HepG2 (cell line): ENCODE measurements around the gene ABCG1.

Experiments used
- ASH2L ChIP-seq: fragments of 300-600, 200-600 bp; sonication (generic); IDR thresholded peaks from 2 replicates; pipeline ENCODE4 v1.7.0; 2017; ENCODE audit warnings: low read depth, mild to moderate bottlenecking, moderate library complexity, mixed read lengths, low read length; ENCODE audit not compliant: insufficient read length
- EZH2 ChIP-seq: conservative IDR thresholded peaks from 2 replicates; pipeline ENCODE4 v1.6.1; 2012; ENCODE audit warnings: mild to moderate bottlenecking, low read depth, low read length, moderate library complexity
- FOXM1 ChIP-seq: sonication (generic); formaldehyde crosslinking; IDR thresholded peaks from 2 replicates; pipeline ENCODE4 v1.5.0; 2020; ENCODE audit warnings: missing genetic modification reagents
- GABPA ChIP-seq, 2 experiments: IDR thresholded peaks; 2 replicates each; pipeline ENCODE4 v1.6.1; 2011 to 2016; ENCODE audit warnings: low read depth in 2 of 2, low read length in 1 of 2, missing biosample characterization in 1 of 2, missing genetic modification characterization in 1 of 2
- GPN1 ChIP-seq: sonication (generic); formaldehyde crosslinking; IDR thresholded peaks from 2 replicates; pipeline ENCODE4 v1.5.1; 2020; ENCODE audit warnings: missing genetic modification reagents, borderline replicate concordance
- NCOA5 ChIP-seq: sonication (generic); formaldehyde crosslinking; IDR thresholded peaks from 2 replicates; pipeline ENCODE4 v1.4.0; 2020; ENCODE audit warnings: missing genetic modification reagents
- POLR2AphosphoS5 ChIP-seq: IDR thresholded peaks from 2 replicates; pipeline ENCODE4 v1.6.1; 2012; ENCODE audit warnings: low read depth, low read length
- YY1 ChIP-seq: IDR thresholded peaks from 2 replicates; pipeline ENCODE4 v1.6.1; 2011; ENCODE audit warnings: low read length, low read depth, moderate library complexity, mild to moderate bottlenecking; ENCODE audit not compliant: insufficient read depth, insufficient replicate concordance
- TF ChIP-seq, protein P1 (sequence below), 2 experiments: sonication (generic) in 1 of 2; formaldehyde crosslinking in 1 of 2; IDR thresholded peaks; 2 replicates each; pipeline versions ENCODE4 v1.5.1 to v1.6.1; 2011 to 2020; ENCODE audit warnings: borderline replicate concordance in 1 of 2, low read depth in 1 of 2, low read length in 1 of 2, mild to moderate bottlenecking in 1 of 2, missing genetic modification reagents in 1 of 2, moderate library complexity in 1 of 2

DNA sequence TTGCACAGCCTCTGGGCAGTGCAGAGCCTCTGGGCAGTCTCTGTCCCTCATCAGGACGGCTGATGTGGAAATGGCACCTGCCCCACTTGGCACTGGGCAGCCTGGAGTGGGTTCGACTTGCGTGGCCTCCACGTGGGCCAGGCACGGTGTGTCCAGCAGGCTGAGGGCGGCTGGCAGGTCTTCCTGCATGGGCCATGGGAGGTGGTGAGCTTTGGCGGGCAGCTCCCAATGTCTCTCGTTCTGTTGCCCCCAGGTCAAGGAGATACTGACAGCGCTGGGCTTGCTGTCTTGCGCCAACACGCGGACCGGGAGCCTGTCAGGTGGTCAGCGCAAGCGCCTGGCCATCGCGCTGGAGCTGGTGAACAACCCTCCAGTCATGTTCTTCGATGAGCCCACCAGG, 63.1 kb downstream of the ABCG1 start:
- no peak for TF ChIP-seq EZH2
- no peak for TF ChIP-seq GPN1 (CRISPR knock-in tag)
- TF ChIP-seq, protein P1, sequence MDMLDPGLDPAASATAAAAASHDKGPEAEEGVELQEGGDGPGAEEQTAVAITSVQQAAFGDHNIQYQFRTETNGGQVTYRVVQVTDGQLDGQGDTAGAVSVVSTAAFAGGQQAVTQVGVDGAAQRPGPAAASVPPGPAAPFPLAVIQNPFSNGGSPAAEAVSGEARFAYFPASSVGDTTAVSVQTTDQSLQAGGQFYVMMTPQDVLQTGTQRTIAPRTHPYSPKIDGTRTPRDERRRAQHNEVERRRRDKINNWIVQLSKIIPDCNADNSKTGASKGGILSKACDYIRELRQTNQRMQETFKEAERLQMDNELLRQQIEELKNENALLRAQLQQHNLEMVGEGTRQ (IDR thresholded peaks at IDR 0.05; ENCODE audit: low read depth, low read length): no peak
- TF ChIP-seq, protein P1 (CRISPR knock-in tag; IDR thresholded peaks at IDR 0.05; ENCODE audit: borderline replicate concordance): no peak
- no peak for TF ChIP-seq POLR2AphosphoS5
- TF ChIP-seq ASH2L: no peak
- no peak for TF ChIP-seq YY1
- no peak for TF ChIP-seq GABPA (IDR thresholded peaks at IDR 0.05; ENCODE audit: low read depth, low read length)
- TF ChIP-seq GABPA (CRISPR knock-in tag; IDR thresholded peaks at IDR 0.05; ENCODE audit: low read depth): no peak
- TF ChIP-seq NCOA5 (CRISPR knock-in tag): no peak
- no peak for TF ChIP-seq FOXM1 (CRISPR knock-in tag)
